Measurements from ENCODE around the gene BEST3.

The BEST3 gene

DNA sequence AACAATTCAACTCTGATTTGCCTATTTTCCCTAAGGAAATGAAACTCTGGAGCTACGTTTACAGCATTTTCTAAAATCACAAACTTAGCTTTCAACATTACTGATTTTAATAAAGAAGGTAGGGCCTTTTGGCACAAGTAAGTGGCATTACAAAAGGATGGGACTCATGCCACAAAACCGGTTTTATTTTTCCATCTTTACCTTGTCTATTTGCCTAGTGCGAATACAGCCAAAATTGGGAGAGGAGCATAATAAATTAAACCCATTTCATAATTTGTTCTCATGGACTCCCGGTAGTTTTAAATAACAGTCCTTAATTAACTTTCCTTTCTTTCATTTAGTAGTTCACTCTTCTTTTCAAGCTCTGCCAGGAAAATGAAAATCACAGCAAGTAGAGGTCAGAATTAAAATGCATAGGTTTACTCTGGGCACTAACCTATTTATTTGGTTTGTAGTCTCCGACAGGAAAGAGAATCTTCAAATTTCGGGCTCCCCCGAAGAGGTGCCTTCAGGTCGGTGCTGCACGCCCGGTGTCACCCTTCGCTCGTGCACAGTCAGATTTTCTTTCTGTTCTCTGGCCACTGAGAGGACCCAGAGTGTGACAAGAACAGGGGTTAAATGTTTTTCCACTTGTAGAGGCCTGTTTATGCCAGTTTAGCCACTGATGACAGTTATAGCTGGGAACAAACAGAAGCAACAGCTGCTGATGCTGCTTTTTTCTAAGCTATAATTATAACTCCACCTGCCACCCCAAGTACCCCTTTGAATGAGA lies at the start of gene BEST3:
Gene BEST3, minus strand, starts transcription at position 535 of the 772 bp plus-strand sequence. CDS start 1,505 bp downstream, outside the sequence.
- no peak for DNase-seq (ENCODE audit: low spot score)
- TF ChIP-seq, protein P1, sequence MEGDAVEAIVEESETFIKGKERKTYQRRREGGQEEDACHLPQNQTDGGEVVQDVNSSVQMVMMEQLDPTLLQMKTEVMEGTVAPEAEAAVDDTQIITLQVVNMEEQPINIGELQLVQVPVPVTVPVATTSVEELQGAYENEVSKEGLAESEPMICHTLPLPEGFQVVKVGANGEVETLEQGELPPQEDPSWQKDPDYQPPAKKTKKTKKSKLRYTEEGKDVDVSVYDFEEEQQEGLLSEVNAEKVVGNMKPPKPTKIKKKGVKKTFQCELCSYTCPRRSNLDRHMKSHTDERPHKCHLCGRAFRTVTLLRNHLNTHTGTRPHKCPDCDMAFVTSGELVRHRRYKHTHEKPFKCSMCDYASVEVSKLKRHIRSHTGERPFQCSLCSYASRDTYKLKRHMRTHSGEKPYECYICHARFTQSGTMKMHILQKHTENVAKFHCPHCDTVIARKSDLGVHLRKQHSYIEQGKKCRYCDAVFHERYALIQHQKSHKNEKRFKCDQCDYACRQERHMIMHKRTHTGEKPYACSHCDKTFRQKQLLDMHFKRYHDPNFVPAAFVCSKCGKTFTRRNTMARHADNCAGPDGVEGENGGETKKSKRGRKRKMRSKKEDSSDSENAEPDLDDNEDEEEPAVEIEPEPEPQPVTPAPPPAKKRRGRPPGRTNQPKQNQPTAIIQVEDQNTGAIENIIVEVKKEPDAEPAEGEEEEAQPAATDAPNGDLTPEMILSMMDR (IDR thresholded peaks at IDR 0.05; ENCODE audit: extremely low read depth, missing control alignments) = no peak

DNA sequence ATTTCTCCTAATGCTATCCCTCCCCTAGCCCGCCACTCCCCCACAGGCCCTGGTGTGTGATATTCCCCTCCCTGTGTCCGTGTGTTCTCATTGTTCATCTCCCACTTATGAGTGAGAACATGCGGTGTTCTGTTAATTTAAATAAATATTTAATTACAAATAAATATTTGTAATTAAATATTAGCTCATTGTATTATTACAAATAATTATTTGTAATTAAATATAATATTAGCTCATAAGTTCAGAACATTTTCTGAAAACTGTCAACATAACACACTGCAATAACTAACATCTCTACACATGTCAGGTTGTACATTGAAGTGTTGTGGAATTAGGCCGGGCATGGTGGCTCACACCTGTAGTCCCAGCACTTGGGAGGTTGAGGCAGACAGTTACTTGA lies 45.0 kb upstream of the BEST3 start:
- DNase-seq (ENCODE audit: low spot score) = no peak
- TF ChIP-seq, protein P1 (IDR thresholded peaks at IDR 0.05; ENCODE audit: extremely low read depth, missing control alignments) = no peak

GRCh38 chr12:69739287-69740191 lies 40.4 kb upstream of the BEST3 start:
- TF ChIP-seq, protein P1 (IDR thresholded peaks at IDR 0.05; ENCODE audit: extremely low read depth, missing control alignments) = no peak
- peak; percentile 71 for DNase-seq (ENCODE audit: low spot score)

DNA sequence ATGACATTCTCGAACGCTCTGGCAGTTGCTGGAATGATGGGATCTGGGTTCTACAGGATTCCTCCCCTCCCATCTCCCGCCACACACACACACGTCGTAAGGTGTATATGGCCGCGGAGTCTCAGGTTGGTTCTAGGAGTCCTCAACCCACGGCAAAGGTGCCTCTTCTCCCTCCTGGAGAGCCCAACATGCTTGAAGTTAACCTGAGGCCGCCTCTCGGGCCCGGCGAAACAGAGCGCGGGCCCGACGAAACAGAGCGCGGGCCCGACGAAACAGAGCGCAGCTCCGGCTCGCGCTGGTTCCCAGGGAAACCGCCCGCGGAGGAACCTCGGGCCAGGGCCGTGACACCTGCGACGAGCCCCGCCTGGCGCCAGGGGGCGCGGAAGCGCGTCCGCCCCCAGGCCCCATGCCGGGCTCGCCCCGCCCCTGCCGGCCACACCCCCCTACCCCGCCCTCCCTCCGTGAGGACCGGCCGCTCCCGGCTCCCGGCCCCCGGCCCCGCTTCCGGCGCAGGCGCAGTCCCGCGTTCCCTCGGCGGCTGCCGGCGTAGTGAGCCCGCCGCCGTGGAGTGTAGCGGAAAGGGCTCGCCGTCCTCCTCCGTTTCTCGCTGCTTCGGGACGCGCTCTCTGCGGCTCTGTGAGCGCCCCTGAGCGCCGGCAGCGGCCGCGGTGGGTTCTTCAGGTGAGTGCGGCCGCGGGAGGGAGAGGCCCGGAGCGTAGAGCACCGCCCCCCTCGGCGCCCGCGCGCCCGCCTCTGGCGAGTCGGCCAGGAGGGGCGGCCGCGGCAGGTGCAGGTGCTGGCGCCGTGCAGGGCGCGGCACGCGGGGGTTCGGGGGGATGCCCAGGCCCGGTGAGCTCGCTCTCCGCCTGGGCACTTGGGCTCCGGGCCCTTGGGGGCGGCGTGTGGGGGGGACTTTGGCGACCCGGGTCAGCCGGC lies 39.5 kb upstream of the BEST3 start, which contains the start of gene RAB3IP:
Gene RAB3IP, plus strand, starts transcription at position 510 of the 936 bp plus-strand sequence. CDS start 16,549 bp downstream, outside the sequence.
- TF ChIP-seq, protein P1 (IDR thresholded peaks at IDR 0.05; ENCODE audit: extremely low read depth, missing control alignments) = peak; percentile 81
- peak; percentile 99 for DNase-seq (ENCODE audit: low spot score)

GRCh38 chr12:69733638-69734037 lies 34.5 kb upstream of the BEST3 start:
- DNase-seq (ENCODE audit: low spot score) = no peak
- TF ChIP-seq, protein P1 (IDR thresholded peaks at IDR 0.05; ENCODE audit: extremely low read depth, missing control alignments) = no peak

- DNase-seq (ENCODE audit: low spot score) = no peak
- TF ChIP-seq, protein P1 (IDR thresholded peaks at IDR 0.05; ENCODE audit: extremely low read depth, missing control alignments) = no peak
Observed at GRCh38 chr12:69732088-69732487, 33.0 kb upstream of the BEST3 start.

All from GM20000 (cell line).